NB4 (cell line): ENCODE measurements around the gene OSBPL8.

Experiments used
- CTCF ChIP-seq: IDR thresholded peaks from one replicate; pipeline ENCODE4 v1.5.1; 2012; ENCODE audit warnings: low read depth, low read length
- MAX ChIP-seq: IDR thresholded peaks from 2 replicates; pipeline ENCODE4 v1.6.1; 2011; ENCODE audit warnings: low read depth, low read length
- POLR2A ChIP-seq: IDR thresholded peaks from 2 replicates; pipeline ENCODE4 v1.6.1; 2011; ENCODE audit warnings: mild to moderate bottlenecking; ENCODE audit not compliant: insufficient read length; ENCODE audit errors: extremely low read depth

DNA sequence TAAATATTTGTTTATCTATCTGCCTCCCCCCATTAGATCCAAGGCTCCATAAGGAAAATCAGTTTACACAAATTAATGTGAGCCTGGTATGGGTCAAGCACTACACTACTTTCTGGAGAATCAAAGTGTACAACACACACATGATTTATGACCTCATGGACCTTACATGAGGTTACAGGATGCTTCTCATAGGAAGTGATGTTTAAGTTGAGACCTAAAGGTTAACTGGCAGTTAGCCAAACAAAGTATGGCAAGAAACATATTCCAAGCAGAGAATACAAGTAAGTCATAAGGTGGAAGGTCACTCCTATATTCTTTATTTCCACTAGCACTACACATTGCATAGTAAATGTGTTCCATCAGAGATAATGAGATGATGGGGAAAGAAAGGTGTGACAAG lies 39.2 kb downstream of the OSBPL8 start:
- TF ChIP-seq CTCF: no peak
- TF ChIP-seq MAX: no peak
- TF ChIP-seq POLR2A: no peak
